Esophagus squamous epithelium (tissue), 5 donors: ENCODE results near the gene ZNF407. TPM values are rescaled to one million over a fixed set of nuclear protein-coding genes. Genes with fewer than 3 reads are reported as not detected.

Experiments used
- DNase-seq: peaks from one replicate; lab custom pipeline; 2025; lab: John Stamatoyannopoulos, UW
- H3K27ac ChIP-seq, 4 donors: fragments of 200-600 bp; sonication (generic); one replicate each; pipeline ENCODE4 v1.5.1; 2016 to 2019; ENCODE audit warnings: mild to moderate bottlenecking in 1 of 4
- H3K27me3 ChIP-seq, 4 donors: fragments of 200-600 bp; sonication (generic); 1 replicate in 3 of 4; 2 replicates in 1 of 4; pipeline versions ENCODE4 v1.5.1 to v1.6.0; 2017 to 2021; ENCODE audit warnings: antibody characterized with exemption in 1 of 4
- H3K36me3 ChIP-seq, 3 donors: fragments of 200-600 bp; sonication (generic); one replicate each; pipeline ENCODE4 v1.5.1; 2016 to 2019
- H3K4me1 ChIP-seq, 3 donors: fragments of 200-600 bp; sonication (generic); one replicate each; pipeline ENCODE4 v1.5.1; 2017 to 2019
- H3K4me3 ChIP-seq, 4 donors: fragments of 200-600 bp; sonication (generic); 1 replicate in 3 of 4; 2 replicates in 1 of 4; pipeline ENCODE4 v1.5.1; 2016 to 2019; ENCODE audit warnings: mild to moderate bottlenecking in 2 of 4, moderate library complexity in 1 of 4
- H3K9me3 ChIP-seq, 3 donors: fragments of 200-600 bp; sonication (generic); one replicate each; pipeline ENCODE4 v1.5.1; 2016 to 2019
- CTCF ChIP-seq, 6 experiments: fragments of 450-650 bp in 4 of 6; fragments of 200-600 bp in 2 of 6; sonication (generic) in 2 of 6; IDR thresholded peaks; one replicate each; pipeline ENCODE4 v1.5.1; 2016 to 2019; ENCODE audit warnings: antibody characterized with exemption in 6 of 6, mild to moderate bottlenecking in 4 of 6, moderate library complexity in 4 of 6
- POLR2A ChIP-seq, 4 donors: fragments of 450-650 bp; IDR thresholded peaks; one replicate each; pipeline ENCODE4 v1.6.1; 2017; ENCODE audit warnings: antibody characterized with exemption in 4 of 4, mild to moderate bottlenecking in 4 of 4, moderate library complexity in 3 of 4
- WGBS, 2 donors: methylation state at CpG; one replicate each; pipeline ENCODE4 v1.1.5; 2018; 5-methylcytosine and 5-hydroxymethylcytosine counted together
- intact Hi-C: fragments of 100-400 bp; cut with DNase I; formaldehyde crosslinking; loops from one replicate; pipeline ENCODE4 v1.15.0; 2022
- total RNA-seq, 4 donors: library from RNA; depleted of rRNA; stranded (reverse); fragments of >200 nt; gene quantifications; one replicate each; pipeline ENCODE4 v1.1.0, GENCODE V29; 2016
- donor health status: DM: yes; HTN: yes; CAD: no.

Gene ZNF407
- total RNA-seq, 4 donors from 2014 or later: 6.4 to 21.2 (median 13.1) TPM

DNA sequence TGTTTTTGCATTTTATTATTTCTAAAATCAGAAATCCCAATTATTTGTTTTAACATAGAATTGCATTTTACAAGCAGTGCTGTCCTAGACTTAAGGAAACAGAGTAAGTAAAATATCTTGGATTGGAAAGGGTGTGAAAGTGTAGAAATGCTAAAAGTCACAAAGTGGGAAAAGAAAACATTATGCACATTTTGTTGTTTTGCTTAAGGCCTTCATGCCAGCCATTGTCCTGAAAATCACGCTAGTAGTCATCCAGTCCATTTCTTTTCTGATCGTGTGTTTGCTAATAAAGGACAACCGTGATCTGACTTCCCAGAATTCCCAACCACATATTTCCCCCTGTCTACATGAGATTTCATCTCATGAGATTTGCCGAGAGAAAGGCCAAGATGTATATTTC, 412.2 kb downstream of the ZNF407 start:
- H3K9me3 ChIP-seq: no peaks in the 10 kb centered on the region
- DNase-seq: no peak
- intact Hi-C loops: no loop called here
- 66 to 74% methylated on average over 4 of the region's 4 CpGs for WGBS, 2 donors
- no peaks in the 10 kb centered on the region for H3K4me1 ChIP-seq
- no peaks in the 10 kb centered on the region for H3K36me3 ChIP-seq
- no peak overlapping the region for H3K4me3 ChIP-seq
- TF ChIP-seq POLR2A (IDR thresholded peaks at IDR 0.05): no peak
- TF ChIP-seq CTCF (IDR thresholded peaks at IDR 0.05): no peak
- no peak overlapping the region for H3K27ac ChIP-seq
- no peaks in the 10 kb centered on the region for H3K27me3 ChIP-seq

DNA sequence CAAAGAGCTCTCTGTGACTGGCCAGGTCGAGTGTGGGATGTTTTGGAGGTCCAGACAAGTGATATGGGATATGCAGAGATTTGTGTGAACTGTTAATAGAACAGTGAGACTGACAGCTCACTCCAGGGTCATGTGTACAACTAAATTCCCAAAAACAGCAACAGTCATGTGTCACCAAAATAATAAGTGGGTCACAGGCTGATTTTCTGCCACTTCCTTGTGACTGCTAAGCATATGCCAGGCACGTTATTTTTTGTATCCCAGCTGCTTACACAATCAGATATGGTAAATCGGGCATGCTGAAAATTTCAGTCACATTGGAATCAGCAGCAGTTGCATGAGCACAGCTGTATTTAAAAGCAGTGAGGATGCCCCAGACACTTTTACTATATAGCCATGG, 412.6 kb downstream of the ZNF407 start:
- no peaks in the 10 kb centered on the region for H3K36me3 ChIP-seq
- WGBS, 2 donors: 82 to 93% methylated on average over 3 of the region's 3 CpGs
- intact Hi-C loops: no loop called here
- H3K4me1 ChIP-seq: no peaks in the 10 kb centered on the region
- H3K27me3 ChIP-seq: no peaks in the 10 kb centered on the region
- DNase-seq: no peak
- TF ChIP-seq POLR2A (IDR thresholded peaks at IDR 0.05): no peak
- TF ChIP-seq CTCF (IDR thresholded peaks at IDR 0.05): no peak
- H3K4me3 ChIP-seq: no peak overlapping the region
- no peak overlapping the region for H3K27ac ChIP-seq
- no peaks in the 10 kb centered on the region for H3K9me3 ChIP-seq

GRCh38 chr18:75010689-75011088, 413.0 kb downstream of the ZNF407 start:
- WGBS, 2 donors: 79 to 82% methylated on average over 2 of the region's 2 CpGs
- Histone ChIP-seq H3K4me3 (no peak overlapping the region), H3K27ac (no peak overlapping the region), H3K9me3 (no peaks in the 10 kb centered on the region), H3K27me3 (no peaks in the 10 kb centered on the region), H3K4me1 (no peaks in the 10 kb centered on the region), H3K36me3 (no peaks in the 10 kb centered on the region)
- no peak for DNase-seq
- intact Hi-C loops: no loop called here
- TF ChIP-seq POLR2A (IDR thresholded peaks at IDR 0.05) (no peak), CTCF (IDR thresholded peaks at IDR 0.05) (no peak)

DNA sequence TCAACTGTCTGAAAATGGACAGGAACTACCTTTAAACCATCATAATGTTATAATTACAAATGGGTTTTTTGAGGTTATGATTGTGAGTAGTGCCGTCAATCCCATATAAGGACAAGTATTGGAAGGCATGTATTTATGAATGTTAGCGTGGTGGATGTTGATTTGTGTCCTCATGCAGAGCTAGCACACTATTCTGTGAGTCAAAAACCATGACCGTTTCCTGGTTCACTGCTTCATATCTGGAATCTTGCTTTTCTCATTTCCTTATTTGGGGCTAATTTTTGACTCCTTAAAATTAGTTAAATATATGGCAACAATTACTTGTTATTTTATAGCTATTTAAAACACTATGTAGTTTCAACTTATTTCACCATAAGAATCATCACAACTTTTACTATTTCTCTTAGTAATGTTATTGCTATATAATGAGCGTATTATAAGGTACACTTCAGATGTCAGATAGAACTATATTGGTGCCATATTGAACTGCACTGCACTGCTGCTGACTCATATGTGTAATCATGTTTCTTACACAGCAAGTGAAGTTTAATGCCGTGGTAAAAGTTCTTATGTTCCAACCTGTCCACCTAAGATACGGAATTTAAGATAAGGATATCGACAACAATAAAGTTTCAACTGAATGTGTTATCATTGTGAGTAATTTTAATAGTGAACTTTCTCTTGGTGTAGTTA, 418.5 kb downstream of the ZNF407 start:
- Histone ChIP-seq H3K27ac (no peak overlapping the region), H3K27me3 (no peaks in the 10 kb centered on the region), H3K36me3 (no peaks in the 10 kb centered on the region), H3K4me1 (no peaks in the 10 kb centered on the region), H3K4me3 (no peak overlapping the region), H3K9me3 (no peaks in the 10 kb centered on the region)
- 88 to 94% methylated on average over 7 of the region's 7 CpGs for WGBS, 2 donors
- no peak for TF ChIP-seq POLR2A (IDR thresholded peaks at IDR 0.05)
- TF ChIP-seq CTCF (IDR thresholded peaks at IDR 0.05): no peak
- intact Hi-C loops: no loop called here
- DNase-seq: no peak

DNA sequence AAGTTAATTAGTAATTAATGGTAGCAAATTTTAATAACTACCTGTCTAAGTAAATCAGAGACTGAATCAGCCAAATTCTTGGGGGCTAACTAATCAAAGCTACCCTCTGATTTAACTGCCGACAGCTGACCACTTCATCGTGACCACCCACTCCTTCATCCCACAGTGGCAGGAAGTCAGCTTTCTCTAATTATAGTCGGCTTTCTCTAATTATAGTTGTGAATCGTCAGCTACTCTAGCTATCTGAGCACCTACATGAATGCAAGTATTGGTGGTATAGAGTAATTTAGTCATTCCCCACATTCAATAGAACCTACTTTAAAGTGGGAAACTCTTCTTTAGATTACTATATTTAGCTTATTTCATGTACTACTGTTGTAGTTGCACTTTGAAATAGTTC, 425.8 kb downstream of the ZNF407 start:
- no peaks in the 10 kb centered on the region for H3K36me3 ChIP-seq
- intact Hi-C loops: no loop called here
- no peaks in the 10 kb centered on the region for H3K9me3 ChIP-seq
- H3K4me3 ChIP-seq: no peak overlapping the region
- no peaks in the 10 kb centered on the region for H3K27me3 ChIP-seq
- WGBS, 2 donors: 86 to 88% methylated on average over 4 of the region's 4 CpGs
- no peak overlapping the region for H3K27ac ChIP-seq
- DNase-seq: no peak
- no peaks in the 10 kb centered on the region for H3K4me1 ChIP-seq
- TF ChIP-seq POLR2A (IDR thresholded peaks at IDR 0.05) (no peak), CTCF (IDR thresholded peaks at IDR 0.05) (no peak)
